GM21381 (cell line): ENCODE data around the gene NKPD1.

Experiments used
- ATAC-seq: cut with Tn5 transposase; IDR thresholded peaks from one replicate; pipeline ENCODE4 v1.9.1; 2021; ENCODE audit warnings: mild to moderate bottlenecking, moderate library complexity; ENCODE audit not compliant: unreplicated experiment

NKPD1 gene

GRCh38 chr19:45141203-45141900 is 19.4 kb downstream of the NKPD1 start:
- ATAC-seq, result no peak

GRCh38 chr19:45140533-45140932 is 20.2 kb downstream of the NKPD1 start:
- ATAC-seq, result no peak

GRCh38 chr19:45140144-45140503 is 20.7 kb downstream of the NKPD1 start:
- ATAC-seq, result no peak

GRCh38 chr19:45139286-45140143 is 21.3 kb downstream of the NKPD1 start:
- ATAC-seq, result no peak

DNA sequence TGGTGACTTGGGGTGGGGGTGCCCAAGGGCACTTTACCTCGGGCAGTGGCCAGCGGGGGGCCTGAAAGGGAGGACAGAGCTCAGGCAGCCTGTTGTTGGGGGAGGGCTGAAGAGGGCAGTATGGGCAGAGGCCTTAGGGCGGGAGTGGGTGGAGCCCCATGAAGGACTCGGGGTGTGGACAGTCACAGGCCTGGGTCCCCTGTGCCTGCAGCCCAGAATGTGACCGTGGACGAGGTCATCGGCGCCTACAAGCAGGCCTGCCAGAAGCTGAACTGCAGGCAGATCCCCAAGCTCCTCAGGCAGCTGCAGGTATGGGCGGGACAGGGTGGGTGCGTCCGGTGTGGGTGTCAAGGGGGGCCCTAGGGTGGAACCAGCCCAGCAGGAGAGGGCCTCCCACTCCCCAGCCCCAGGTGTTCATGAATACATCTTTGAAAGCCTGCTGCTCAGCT is 22.5 kb downstream of the NKPD1 start:
- ATAC-seq, result no peak

DNA sequence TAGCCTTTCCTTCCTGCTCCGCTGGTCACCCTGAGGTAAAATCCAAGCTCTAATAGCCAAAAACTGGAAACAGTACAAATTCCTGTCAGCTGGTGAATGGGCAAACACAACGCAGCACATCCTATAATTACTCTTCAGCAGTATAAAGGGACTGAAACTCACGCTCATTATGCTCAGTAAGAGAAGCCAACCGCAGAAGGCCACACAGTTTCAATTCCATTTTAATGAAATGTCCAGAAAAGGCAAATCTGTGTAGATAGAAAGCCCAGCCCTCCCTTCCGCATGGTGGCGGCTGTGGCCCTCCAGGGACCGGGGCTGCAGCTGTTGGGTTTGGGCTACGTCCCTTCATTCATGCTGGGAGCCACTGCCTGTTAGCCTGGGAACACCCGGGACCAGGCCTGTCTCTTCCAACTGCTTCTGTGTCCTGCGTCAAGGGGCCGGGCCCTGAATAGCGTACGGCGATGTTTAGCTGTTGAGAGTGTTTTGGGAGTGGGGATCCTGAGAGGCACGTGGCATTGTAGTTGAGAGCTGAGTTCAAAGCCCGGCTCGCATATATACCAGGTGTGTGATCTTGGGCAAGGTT is 23.5 kb downstream of the NKPD1 start:
- peak; percentile 75 for ATAC-seq

- ATAC-seq, result no peak
These were observed 24.1 kb downstream of the NKPD1 start for GRCh38 chr19:45136507-45137178.

- no peak for ATAC-seq
These were observed 25.5 kb downstream of the NKPD1 start for GRCh38 chr19:45135176-45135885.

GRCh38 chr19:45133661-45134060 is 27.1 kb downstream of the NKPD1 start:
- ATAC-seq, result no peak

DNA sequence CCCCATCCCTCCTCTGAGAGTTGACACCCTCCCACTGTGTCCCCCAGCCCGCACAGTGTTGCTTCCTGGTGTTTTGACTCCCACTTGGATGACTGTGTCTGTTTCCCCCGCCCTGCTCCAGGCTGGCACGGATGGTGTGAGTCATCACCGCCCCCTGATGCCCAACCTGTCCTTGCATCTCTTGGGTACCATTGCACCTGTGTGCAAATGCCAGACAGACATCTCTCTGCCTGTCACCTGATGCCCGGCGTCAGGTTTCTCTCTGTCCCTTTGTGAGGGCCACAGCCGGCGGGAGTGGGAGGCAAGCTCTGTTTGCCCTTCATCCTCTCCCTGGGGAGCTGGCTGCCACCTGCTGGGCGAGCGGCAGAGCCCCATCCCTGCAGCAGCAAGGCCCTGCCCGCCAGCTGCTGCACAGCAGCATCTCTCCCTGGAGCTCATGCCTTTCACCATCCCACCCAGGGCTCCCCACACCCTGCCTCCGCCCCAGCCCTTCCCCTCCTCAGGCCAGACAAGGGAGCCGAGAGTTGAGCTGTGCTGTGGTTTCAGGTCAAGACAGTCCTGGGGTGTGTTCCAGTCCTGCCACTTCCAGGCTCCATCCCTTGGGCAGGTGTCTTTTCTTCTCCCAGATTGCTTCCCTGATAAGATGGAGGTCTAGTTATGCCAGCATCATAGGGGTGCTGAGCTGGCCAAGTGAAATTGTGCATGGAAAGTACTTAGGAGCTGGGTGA is 29.7 kb downstream of the NKPD1 start:
- ATAC-seq, result no peak

DNA sequence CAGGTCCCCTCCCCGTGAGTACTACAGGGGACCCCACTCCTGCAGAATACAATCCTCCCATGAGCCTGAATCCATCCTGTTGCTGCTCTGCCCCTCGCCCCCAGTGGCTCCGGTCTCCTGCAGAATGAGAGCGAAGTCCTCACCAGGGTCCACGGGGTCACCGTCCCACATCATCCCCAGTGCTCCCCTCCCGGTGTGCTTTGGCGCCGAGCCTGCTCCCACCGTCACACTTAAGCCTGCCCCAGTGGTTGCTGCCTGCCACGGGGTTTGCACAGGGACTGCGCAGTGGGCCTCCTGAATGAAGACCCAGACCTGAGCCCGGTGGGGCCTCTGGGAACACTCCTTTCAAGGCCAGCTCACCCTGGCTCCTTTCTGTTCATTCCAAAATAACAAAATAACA is 30.5 kb downstream of the NKPD1 start:
- ATAC-seq, result no peak

DNA sequence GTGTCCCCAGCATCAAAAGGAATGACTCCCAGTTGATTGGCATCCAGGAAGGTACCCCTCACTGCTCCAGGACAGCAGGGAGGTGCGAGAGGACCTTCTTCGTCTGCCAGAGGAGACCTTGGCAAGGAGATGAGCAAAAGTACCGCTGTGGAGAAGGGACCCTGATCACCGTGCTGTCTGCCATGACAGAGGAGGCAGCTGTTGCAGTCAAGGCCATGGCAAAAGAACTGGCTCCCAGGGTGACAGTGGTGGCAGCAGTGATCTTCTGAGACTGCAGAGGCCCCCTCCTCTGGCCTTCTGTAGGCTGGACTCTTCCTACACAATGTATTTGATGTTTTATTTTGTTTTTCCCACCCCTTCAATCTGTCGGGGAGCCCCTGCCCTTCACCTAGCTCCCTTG is 32.0 kb downstream of the NKPD1 start:
- no peak for ATAC-seq

- ATAC-seq, result no peak
These were observed 32.6 kb downstream of the NKPD1 start for GRCh38 chr19:45128146-45128545.

DNA sequence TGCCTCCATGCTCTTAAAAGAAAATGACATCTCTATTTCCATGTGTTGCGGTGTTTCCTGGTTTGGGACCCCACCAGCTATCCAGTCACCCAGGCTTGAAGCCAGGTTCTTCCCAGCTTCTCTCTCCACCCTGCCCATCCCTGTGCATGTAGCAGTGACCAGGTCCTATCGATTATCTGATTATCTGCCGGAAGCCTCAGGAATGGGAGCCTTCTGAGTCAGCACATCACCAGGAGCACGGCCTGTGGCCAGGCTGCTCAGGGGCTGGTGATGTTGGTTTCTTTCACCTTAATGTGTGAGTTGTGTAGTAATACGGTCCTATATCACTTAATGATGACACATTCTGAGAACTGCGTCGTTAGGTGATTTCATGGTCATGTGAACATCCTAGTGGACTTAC is 34.1 kb downstream of the NKPD1 start:
- no peak for ATAC-seq

- no peak for ATAC-seq
These were observed 34.7 kb downstream of the NKPD1 start for GRCh38 chr19:45125975-45126493.

- no peak for ATAC-seq
These were observed 35.4 kb downstream of the NKPD1 start for GRCh38 chr19:45125360-45125759.

GRCh38 chr19:45124021-45124420 is 36.8 kb downstream of the NKPD1 start:
- ATAC-seq, result no peak

- no peak for ATAC-seq
These were observed 37.3 kb downstream of the NKPD1 start for GRCh38 chr19:45123440-45123850.

DNA sequence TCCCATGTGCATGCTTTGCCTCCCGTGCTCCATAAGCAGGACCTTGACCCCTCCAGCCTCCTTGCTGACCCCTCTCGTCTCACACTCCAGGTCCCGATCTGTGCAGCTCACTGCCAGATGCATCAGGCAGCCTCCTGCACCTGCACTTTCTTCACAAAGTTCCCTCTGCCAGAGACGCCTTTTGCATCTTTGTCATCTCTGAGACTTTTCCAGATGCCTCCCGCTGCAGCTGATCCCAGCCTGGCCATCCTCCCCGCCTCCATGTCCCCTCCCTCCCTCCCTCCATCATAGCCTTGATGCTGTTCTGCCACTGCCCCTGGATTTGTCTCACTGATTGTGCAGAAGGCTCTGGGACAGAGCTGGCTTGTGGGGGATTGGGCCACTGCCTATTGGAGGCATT is 38.0 kb downstream of the NKPD1 start:
- no peak for ATAC-seq

DNA sequence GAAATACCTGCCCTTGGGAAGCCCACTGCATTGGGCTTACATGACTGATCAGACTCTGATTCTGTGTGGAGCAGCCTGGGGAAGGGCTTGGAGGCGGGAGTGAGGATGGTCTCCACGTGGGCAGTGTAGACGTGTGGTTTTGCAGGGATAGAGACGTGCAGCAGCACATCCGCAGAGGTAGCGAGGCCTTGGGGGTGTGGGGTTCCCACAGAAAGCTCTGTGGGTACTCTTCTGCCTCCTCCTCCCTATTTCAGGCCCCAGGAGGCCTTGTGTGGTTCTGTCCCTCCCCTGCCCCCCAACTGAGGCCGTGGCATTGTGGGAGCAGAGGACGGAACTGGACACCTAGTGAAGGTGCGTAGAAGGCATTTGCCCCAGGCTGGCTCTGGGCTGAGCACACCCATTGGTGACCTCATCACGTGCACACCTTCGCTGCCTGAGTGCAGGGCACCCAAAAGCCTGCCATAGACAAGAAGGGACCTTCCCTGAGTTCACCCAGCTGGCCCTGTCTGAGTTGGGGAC is 38.9 kb downstream of the NKPD1 start:
- no peak for ATAC-seq
